ENCODE measurements around the gene RHOJ. TPM values are rescaled to one million over a fixed set of nuclear protein-coding genes. Genes with fewer than 3 reads are reported as not detected.

RHOJ gene
- total RNA-seq, 3 donors from 2014 or later (not counting 1 experiment from before 2014, with no cell fraction given) = not detected

DNA sequence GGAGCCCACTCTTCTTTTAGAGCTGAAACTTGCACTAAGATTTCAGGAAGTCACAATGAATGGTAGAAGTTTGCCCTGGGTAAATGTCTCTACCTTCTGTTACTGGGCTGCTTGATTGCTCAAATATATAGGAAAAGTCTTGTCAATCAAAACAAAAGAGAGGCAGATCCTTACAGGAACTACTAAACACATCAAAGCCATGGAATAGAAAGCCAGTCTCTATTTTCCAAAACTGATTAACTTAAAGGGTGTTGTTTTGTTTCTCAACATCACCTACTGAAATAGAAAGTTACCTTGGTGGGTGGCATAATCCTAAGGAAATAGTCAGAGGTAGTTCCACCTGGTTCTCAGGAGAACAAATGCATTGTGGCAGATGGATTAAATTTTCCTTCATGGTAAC lies 114.6 kb downstream of the RHOJ start, which contains the start of gene GPHB5:
TSS of gene GPHB5 (minus strand) at position 101 of the 400 bp plus-strand sequence. CDS start 1,086 bp downstream, outside the sequence.
- H3K4me1 Mint-ChIP-seq = no peaks in the 10 kb centered on the region
- no peak within 1 kb of the TSS for H3K27ac ChIP-seq (ENCODE audit: low read length)
- ATAC-seq (no peak), DNase-seq (no peak)
- intact Hi-C loops (cut with micrococcal nuclease) = no loop called here
- no peaks in the 10 kb centered on the region for H3K9me3 Mint-ChIP-seq
- H3K27ac Mint-ChIP-seq = no peak within 1 kb of the TSS
- TF ChIP-seq, protein P1, sequence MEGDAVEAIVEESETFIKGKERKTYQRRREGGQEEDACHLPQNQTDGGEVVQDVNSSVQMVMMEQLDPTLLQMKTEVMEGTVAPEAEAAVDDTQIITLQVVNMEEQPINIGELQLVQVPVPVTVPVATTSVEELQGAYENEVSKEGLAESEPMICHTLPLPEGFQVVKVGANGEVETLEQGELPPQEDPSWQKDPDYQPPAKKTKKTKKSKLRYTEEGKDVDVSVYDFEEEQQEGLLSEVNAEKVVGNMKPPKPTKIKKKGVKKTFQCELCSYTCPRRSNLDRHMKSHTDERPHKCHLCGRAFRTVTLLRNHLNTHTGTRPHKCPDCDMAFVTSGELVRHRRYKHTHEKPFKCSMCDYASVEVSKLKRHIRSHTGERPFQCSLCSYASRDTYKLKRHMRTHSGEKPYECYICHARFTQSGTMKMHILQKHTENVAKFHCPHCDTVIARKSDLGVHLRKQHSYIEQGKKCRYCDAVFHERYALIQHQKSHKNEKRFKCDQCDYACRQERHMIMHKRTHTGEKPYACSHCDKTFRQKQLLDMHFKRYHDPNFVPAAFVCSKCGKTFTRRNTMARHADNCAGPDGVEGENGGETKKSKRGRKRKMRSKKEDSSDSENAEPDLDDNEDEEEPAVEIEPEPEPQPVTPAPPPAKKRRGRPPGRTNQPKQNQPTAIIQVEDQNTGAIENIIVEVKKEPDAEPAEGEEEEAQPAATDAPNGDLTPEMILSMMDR (IDR thresholded peaks at IDR 0.05) = no peak
- H3K27me3 Mint-ChIP-seq (ENCODE audit: low read depth in 2 of 2) = peaks cover 8 to 50% of the 10 kb centered on the region in 2 donors
- no peaks in the 10 kb centered on the region for H3K27me3 ChIP-seq (ENCODE audit: control insufficient read depth, insufficient read depth, low read length)
- H3K4me3 Mint-ChIP-seq = no peak within 1 kb of the TSS
- no peaks in the 10 kb centered on the region for H3K36me3 Mint-ChIP-seq
- no peak within 1 kb of the TSS for H3K4me3 ChIP-seq (ENCODE audit: low read length)
- H3K36me3 ChIP-seq (ENCODE audit: control insufficient read depth, insufficient read depth, low read length) = no peaks in the 10 kb centered on the region
- no peaks in the 10 kb centered on the region for H3K9me3 ChIP-seq (ENCODE audit: control insufficient read depth, insufficient read depth, low read length)
- H3K4me1 ChIP-seq (ENCODE audit: control insufficient read depth, insufficient read depth, low read length) = no peaks in the 10 kb centered on the region

DNA sequence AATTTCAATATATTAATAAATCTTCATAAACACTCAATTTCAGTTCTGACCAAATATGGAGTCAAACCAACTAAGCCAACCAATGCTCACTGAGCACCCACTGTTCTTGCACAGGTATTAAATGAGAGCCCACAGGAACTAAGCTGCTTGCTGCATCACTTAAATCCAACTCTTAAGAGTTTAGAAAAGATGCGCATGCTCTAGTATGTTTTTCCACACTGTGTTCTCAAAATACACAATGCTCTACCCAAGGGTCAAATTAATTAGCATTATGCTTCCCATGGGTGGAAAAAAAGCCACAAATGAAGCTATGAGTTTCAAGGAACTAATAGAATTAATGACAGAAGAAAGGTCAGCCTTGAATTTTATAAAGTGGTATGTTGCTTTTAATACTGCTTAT lies 118.2 kb downstream of the RHOJ start:
- Mint-ChIP-seq H3K4me1 (no peaks in the 10 kb centered on the region), H3K36me3 (no peaks in the 10 kb centered on the region), H3K27me3 (ENCODE audit: low read depth in 2 of 2) (peaks cover 5 to 42% of the 10 kb centered on the region in 2 donors), H3K9me3 (no peaks in the 10 kb centered on the region), H3K27ac (no peak overlapping the region), H3K4me3 (no peak overlapping the region)
- intact Hi-C loops (cut with micrococcal nuclease) = no loop called here
- no peaks in the 10 kb centered on the region for H3K9me3 ChIP-seq (ENCODE audit: control insufficient read depth, insufficient read depth, low read length)
- H3K36me3 ChIP-seq (ENCODE audit: control insufficient read depth, insufficient read depth, low read length) = no peaks in the 10 kb centered on the region
- DNase-seq (no peak), ATAC-seq (no peak)
- TF ChIP-seq, protein P1 (IDR thresholded peaks at IDR 0.05) = no peak
- H3K27ac ChIP-seq (ENCODE audit: low read length) = no peak overlapping the region
- no peaks in the 10 kb centered on the region for H3K27me3 ChIP-seq (ENCODE audit: control insufficient read depth, insufficient read depth, low read length)
- no peaks in the 10 kb centered on the region for H3K4me1 ChIP-seq (ENCODE audit: control insufficient read depth, insufficient read depth, low read length)
- 100% methylated on average over 1 of the region's 1 CpG for WGBS (ENCODE audit: insufficient coverage)
- H3K4me3 ChIP-seq (ENCODE audit: low read length) = no peak overlapping the region

DNA sequence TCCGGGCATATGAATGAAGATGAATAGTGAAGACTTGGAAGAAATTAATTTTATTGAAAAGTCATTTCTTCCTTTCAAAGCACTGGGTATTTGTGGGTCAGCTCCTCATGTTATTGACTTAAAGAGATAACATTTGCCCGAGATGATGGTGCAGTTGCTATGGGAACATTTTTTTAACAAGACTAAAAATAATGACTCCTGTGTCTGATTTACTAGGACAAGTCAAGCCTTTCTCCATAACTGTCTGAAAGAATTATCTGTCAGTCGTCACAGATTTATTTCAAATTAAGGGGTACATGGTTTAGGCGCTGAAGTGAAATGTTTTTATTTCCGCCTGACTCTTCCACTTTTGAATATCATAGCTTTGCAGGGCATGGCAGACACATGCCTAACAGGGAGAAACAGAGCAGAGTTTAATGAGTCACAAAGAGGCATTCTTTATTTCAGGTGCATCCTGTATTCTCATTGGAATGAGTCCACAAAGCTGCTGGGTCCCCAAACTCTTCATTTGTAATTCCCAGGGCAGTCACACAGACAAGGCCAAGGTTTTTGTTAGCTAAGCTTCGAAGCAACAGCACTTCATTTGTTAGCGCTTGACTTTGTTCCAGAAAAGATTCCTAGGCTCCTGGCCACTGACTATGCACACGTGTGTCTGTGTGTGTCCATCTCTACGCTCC lies 118.8 kb downstream of the RHOJ start:
- Mint-ChIP-seq H3K27me3 (ENCODE audit: low read depth in 2 of 2) (peaks cover 5 to 42% of the 10 kb centered on the region in 2 donors), H3K27ac (no peak overlapping the region), H3K36me3 (no peaks in the 10 kb centered on the region), H3K4me1 (no peaks in the 10 kb centered on the region), H3K4me3 (no peak overlapping the region), H3K9me3 (no peaks in the 10 kb centered on the region)
- no peaks in the 10 kb centered on the region for H3K36me3 ChIP-seq (ENCODE audit: control insufficient read depth, insufficient read depth, low read length)
- ATAC-seq = no peak
- no peaks in the 10 kb centered on the region for H3K9me3 ChIP-seq (ENCODE audit: control insufficient read depth, insufficient read depth, low read length)
- H3K27me3 ChIP-seq (ENCODE audit: control insufficient read depth, insufficient read depth, low read length) = no peaks in the 10 kb centered on the region
- no peak overlapping the region for H3K27ac ChIP-seq (ENCODE audit: low read length)
- 88% methylated on average over 9 of the region's 9 CpGs for WGBS (ENCODE audit: insufficient coverage)
- TF ChIP-seq, protein P1 (IDR thresholded peaks at IDR 0.05) = no peak
- intact Hi-C loops (cut with micrococcal nuclease) = no loop called here
- DNase-seq = no peak
- no peaks in the 10 kb centered on the region for H3K4me1 ChIP-seq (ENCODE audit: control insufficient read depth, insufficient read depth, low read length)
- H3K4me3 ChIP-seq (ENCODE audit: low read length) = no peak overlapping the region

DNA sequence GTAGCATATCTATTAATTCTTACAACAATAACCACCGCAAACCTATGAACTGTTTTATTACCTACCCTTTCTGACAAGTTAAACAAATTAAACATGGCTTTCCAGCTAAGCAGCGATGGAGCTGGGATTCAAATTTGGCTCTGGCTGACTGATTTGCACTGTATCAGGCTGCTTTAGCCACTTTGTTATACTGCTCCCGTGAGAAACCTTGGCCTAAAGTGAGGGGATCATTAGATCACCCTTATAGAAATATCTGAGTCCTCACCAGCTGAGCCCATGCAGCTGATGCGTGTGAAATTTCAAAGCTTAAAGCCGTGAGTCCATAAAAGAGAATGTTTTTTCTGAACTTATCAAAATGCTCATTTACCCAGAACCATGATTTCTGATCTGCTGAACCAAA lies 122.6 kb downstream of the RHOJ start:
- WGBS (ENCODE audit: insufficient coverage) = 87% methylated on average over 5 of the region's 5 CpGs
- H3K27me3 Mint-ChIP-seq (ENCODE audit: low read depth in 2 of 2) = peaks cover 8 to 21% of the 10 kb centered on the region in 2 donors
- no peaks in the 10 kb centered on the region for H3K9me3 Mint-ChIP-seq
- ATAC-seq = no peak
- no peaks in the 10 kb centered on the region for H3K36me3 ChIP-seq (ENCODE audit: control insufficient read depth, insufficient read depth, low read length)
- H3K9me3 ChIP-seq (ENCODE audit: control insufficient read depth, insufficient read depth, low read length) = no peaks in the 10 kb centered on the region
- intact Hi-C loops (cut with micrococcal nuclease) = no loop called here
- H3K4me3 Mint-ChIP-seq = no peak overlapping the region
- H3K36me3 Mint-ChIP-seq = no peaks in the 10 kb centered on the region
- H3K4me1 Mint-ChIP-seq = no peaks in the 10 kb centered on the region
- TF ChIP-seq, protein P1 (IDR thresholded peaks at IDR 0.05) = no peak
- H3K4me1 ChIP-seq (ENCODE audit: control insufficient read depth, insufficient read depth, low read length) = no peaks in the 10 kb centered on the region
- no peak overlapping the region for H3K27ac ChIP-seq (ENCODE audit: low read length)
- no peak overlapping the region for H3K27ac Mint-ChIP-seq
- no peak for DNase-seq
- no peak overlapping the region for H3K4me3 ChIP-seq (ENCODE audit: low read length)
- H3K27me3 ChIP-seq (ENCODE audit: control insufficient read depth, insufficient read depth, low read length) = no peaks in the 10 kb centered on the region
